Activated T-helper 9 cell treated with anti-CD3 and anti-CD28 coated beads, Interleukin-2, amount 50 U/mL, for 16 hours (primary cell): ENCODE results near the gene CADPS2.

ENCODE experiments used
- DNase-seq: peaks from one replicate; pipeline ENCODE4 v3.0.0-alpha.2; 2020; ENCODE audit warnings: low read depth

Gene CADPS2

DNA sequence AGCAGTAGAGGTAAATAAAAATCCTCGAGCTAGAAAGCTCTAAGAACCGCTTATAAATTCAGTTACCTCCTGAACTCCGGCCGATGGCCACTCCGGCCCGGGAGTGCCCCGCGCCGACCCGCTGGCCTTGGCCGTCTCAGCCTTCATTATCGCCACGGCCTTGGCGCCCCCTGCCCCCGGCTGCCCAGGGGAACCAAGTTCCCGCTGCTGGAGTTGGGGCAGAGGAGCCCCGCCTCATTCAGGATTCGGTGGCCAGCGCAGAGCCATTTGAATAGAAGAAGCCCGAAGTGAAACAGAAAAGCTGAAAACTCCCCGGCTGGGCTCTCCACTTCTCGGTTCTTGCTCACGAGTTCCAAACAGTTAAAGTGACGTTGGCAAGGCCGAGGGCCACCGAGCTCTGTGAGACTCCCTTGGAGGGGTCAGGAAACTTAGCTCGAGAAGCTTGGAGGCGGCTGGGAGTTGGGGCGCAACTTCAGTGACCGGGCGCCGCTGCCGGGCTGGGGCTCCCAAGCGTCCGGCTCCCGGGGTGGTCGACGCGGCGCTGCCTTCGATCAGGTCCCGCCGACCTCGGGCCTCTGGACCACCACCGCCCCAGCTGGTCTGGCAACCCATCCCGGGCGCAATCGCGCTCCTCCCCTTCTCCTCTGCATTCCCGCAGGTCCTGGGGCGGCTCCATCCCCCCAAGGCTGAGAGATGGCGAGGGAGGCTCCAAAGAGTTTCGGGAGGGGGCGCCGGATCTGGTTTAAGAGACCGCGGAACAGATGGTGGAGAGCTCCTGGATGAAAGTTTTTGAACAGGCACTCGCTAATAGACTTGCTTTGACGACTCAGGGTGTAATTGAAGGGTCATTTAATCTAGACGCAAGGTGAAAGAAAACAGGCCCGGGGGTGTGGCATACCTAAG, 575.9 kb downstream of the CADPS2 start:
- no peak for DNase-seq

DNA sequence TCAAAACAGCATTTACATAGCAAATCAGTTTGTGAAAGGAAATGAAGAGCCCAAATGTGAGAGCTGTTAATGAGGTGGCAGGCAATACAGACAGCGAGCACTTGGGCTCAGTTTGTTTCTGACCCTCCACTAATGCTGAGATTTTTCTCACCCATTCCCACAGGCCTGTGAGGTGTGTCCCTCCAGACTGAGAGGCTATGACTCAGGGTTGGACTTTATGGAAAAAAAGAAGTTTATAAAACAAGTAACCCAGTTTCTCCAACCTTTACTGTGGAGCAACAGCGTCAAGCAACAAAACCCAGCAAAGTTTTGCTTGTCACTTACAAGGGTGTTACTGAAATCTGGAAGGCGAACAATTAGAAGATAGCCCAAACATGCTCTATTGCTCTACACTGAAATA, 576.8 kb downstream of the CADPS2 start:
- no peak for DNase-seq

DNA sequence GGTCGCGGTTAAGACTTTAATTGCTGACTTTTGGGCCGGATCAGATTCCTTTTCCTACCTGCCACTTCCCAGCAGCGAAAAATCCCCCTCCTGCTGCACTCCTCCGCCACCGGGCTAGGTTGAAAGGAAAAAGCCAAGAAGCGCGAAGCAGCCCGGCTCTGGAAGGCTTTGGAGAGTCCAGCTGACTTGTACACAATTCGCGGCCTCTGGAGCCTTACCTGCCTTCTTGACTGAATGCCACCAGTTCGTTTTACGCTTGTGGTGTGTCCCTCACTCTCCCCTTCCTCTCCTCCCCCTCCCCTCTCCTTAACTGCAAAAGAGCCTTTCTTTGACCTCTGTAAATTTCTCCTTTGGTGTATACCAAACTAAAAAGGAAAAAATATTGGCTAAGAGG, 579.0 kb downstream of the CADPS2 start:
- no peak for DNase-seq

DNA sequence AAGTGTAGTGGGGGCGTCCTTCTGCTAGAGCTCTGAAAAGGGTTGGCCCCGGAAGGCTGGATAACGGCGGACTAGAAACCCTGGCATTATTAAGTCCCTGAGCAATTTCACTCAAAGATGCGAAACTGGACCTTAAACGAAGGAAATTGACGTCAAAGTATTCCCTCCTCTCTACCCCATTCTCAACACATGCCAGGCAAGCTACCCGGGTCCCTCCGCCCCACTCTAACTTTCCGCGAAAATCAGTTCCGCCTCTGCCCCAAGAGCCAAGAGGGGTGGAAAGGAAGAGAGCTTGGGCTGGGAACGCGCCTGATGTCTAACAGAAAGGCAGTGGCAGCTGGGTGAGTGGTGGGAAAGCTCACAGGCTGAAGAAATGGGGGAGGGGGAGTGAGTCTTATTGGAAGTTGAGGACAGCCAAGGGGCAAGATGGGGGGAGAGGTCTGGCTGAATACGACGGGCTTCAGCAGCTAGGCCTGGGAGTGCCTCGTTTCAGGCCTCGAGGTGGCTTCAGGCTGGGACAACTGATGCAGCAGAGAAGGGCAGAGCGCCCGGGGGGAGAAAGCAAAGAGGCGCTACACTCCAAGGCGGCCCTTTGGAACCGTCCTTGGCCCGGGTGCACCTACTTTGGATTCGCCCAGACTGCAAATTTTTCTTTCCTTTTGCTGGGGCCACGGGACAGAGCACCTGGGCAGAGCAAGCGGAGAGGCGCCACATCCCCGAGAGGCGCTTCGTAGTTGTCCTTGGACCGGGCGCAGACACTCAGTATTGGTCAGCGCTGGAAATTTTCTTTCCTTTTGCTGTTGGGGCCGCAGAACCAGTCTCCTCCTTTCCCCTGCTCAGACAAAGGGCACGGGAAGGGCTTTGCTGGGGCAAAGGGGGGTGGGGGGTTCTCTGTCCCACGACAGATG, 579.7 kb downstream of the CADPS2 start:
- DNase-seq = no peak

DNA sequence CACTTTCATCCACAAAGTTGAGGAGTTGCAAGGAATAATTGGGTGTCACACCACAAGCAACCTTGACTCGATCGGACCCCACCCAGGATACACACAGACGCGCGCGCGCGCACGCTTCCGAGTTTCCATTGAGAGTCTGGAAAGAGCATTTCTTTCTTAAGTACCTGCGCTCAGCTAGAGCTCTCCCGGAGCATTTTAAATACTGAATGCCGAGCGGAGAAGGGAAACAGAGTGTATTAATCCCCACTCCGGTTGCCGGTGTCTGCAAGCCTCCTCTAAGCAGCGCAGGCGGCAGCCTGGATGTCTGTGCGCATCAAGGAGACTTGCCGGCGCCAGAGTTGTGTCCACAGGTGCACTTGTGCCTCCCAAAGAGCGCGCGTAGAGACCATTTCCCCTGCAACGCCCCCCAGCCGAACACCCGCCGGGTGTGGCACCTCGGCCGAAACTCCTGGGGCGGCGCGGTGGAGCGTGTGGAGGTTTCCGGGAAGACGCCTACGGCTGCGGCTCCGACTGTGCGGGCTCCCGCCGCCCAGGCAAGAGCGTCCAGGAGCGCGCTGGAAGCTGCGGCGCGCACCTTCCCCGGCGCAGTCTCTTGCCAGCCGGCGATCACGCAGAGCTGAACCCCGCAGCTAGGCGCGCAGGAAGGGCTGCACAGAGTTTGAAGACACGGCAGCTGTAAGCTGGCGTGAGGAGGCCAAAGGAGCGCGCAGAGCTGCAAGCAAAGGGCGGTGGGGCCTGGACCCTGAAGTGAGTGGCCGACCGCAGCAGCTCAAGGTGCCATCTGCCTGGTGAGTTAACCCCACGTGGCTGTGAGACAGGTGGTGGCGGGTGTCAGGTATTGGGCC, 580.6 kb downstream of the CADPS2 start:
- DNase-seq = no peak

DNA sequence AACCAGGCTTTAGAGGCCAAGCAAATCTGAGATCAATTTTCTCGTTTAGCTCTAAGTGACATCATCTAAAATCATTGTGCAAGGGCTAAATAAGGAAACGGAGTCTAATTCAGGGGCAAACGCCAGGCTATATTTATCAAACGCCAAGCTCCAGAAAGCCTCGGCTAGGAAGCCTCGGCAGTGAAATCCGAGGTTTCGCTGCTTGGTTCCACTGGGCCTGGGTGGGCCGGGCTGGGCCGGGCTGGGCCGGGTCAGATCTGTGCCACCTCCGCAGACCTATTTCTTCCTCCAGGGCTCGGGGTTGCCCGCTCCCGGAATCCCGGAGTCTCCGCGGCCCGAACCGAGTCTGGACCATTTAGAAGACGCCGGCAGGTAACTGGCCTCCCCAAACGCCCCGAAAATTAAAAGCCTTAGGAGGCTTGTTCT, 581.3 kb downstream of the CADPS2 start:
- DNase-seq = no peak

DNA sequence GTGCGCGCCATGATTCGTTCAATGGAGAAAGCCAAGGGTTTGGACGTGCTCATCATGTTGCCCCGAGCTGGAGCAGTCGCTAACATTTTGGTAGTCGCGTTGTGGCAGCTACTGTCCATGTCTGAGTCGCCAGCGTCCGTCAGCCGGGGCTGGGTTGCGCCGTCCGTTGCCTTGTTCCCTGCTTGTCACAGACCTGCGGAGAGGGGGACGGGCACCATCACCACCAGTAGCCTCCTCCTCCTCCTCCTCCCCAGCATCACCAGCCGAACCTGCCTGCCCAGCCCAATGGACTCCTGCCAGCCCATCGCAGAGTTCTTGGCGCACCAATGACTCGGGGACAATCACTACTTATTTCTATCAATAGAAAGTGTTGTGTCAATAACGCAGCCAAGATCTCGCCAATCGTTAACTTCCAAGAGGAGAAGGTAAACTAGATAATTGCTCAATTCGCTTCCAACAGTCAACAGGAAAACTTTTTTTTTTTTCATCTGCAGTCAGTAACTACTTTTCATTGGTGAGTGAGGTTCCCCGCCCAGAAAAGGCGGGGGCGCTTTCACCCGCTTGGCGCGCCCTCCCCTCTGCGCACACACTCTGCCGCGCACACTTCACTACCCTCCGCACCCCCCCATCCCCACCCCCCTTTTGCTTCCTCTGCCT, 581.8 kb downstream of the CADPS2 start, which contains the start of gene FEZF1:
FEZF1 (minus strand) TSS at position 432 of the 657 bp plus-strand sequence; CDS start at position 119, 313 bp downstream.
- DNase-seq = no peak

DNA sequence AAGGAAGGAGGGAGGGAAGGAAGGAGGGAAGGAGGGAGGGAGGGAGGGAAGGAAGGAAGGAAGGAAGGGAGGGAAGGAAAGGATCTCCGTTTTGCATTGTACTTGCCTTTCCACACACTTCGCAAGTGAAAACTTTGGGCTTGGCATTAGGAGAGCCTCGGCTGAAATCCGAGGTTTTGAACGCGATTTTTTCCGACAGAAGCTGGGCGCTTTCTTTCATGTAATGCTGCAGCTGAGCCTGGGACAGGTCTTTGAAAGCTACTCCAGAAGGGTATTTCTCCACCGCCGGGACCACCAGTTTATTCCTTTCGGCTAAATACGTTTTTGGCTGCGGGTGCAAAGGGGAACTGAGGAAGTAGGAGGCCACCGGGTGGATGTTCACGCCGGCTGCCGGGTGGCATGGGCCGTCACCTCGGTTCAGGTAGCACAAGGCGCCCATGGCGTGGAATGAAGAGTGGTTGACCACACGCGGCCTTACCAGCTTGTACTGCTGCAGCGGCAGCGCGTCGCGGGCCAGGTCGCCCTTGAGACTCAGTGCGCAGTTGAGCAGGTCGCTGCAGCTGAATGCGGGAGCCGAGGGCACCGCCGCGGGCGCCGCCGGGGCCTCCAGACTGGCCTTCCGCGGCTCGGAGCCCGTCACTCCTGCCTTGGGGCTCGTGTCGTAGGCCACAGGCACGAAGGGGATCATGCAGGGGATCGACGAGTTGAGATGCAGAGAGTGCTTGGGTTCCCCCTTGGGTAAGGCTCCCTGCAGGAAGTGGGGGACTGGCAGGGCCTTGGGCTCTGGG, 582.5 kb downstream of the CADPS2 start:
- DNase-seq = no peak

DNA sequence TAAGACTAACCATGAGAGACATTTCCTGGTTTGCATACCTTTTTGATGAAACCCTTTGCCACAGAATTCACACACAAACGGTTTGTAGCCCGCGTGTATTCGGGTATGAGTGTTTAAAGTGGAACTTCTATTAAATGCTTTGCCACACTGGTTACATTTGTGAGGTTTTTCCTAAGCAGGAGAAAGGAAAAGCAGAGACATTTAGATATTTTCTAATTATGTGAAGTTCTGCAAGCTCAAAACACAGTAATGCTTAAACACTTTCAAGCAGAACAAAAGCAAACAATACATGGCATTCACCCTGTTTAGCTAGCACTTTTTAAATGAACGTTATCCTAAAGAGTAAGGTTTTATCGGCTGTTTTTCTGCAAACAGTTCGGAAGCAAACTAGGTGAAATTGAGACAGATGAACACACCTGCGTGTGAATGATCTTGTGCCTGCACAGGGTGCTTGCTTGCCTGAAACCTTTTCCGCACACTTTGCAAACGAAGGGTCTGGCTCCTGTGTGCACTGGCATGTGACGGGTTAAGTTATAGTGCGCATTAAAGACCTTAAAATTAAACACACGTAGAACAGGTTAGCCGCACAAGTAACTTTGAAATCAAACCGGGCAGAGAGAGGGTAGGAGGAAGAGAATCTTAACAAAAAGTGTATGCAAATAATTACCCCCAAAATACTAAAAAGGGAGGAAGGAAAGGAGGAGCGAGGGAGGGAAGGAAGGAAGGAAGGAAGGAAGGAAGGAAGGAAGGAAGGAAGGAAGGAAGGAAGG, 583.3 kb downstream of the CADPS2 start:
- DNase-seq = no peak

DNA sequence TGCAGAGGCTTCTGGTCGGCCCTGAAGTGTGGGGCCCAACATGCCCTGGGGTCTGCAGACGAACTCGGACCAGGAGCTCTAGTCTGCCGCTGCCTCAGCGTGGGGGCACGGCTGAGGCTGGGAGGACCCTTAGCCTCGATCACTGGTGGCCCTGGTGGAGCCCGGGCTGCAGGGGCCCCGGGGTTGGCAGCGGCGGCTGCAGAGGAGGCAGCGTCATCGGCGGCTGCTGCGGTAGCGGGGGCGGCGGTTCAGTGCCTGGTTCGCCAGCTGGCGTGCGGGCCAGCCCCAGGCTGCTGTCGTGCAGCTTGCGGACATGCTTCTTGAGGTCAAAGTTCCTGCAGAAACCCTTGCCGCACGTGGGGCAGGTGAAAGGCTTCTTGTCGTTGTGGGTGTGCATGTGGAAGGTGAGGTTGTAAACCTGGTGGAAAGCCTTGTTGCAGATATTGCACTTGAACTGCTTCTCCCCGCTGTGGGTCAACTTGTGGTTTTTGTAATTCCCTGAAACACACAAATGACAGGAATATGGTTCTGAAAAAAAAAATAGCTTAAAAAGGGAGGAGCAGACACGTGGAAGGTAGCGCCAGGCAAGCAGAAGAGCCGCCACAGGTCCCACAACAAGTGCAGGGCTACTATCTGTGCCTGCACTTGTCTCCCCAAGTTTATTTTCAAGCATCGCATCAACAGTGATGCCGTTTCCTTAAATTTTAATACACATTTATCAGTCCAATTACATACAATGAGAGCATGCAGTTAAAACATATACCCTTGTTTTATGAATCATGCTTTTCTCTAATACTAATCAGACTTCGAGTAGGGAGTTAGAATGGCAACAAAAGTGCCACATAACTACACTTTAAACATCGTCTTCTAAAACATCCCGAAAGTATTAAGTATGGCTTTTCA, 584.2 kb downstream of the CADPS2 start:
- no peak for DNase-seq

DNA sequence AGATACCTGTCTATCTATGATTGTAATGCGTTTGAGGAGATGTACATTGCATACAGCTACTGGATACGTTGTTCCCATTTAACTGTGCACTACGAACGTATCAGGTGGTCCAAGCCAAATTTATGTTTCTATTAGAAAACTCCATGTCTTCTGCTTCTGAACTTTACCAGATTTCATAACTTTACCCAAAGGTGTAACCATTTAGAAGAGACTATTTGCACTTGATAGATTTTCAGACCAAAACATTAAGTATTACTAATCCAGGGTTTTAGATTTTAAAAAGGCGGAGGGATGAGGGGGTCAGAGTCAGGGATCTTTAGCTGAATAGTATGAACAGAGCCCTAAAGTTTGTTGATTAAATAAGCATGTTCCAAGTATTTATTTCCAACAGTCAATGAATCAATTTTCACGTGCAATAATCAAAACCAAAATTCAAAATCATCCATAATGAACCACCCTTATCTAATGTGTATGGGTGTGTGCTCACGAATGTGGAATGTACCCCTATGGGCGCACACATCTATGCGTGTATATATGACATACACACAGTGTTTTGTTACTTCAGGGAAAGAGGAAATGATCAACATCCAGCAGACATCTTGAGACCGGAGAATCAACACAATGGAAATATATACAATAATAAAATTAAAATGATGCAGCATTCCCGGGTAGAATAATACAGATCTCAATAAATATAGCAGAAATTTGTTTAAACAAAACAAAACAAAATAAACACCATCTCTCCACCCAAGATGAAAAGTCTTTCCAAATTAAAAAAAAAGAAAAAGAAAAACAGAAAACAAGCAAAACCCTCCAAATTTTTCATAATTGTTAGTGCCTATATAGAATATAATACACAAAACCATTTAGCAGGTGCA, 585.1 kb downstream of the CADPS2 start:
- no peak for DNase-seq

DNA sequence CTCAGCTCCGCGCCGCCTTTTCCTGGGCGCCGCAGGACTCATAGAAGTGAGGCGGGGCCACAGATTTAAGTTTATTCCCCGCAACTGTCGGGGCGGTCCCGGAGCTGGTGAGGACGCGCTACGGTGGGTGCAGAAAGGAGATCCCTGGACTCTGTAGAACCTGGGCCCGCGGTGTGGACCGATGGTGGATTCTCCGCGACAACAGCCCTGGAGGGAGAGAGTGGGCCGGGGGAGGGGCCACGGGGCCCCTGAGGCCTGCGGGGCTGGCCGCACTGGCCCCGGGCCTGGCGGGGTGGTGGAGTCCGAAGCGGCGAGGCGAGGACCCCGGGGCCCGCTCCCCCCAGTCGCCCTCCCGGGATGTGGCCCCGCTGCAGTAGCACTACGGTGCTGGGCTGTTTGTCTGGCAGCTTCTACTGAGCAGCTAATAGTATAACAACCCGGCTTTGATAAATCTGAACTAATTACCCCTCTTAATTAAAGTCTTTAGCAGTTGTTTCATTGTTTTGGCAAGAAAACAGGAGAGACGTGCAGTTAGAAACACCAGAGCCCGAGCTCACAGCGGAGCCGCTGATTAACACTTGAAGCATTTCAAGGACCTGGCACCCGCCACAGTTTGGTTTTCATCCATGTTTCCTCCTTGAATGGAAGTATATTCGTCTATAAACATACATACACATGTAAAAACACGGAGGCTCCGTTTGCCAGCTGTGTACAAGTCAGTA, 585.9 kb downstream of the CADPS2 start:
- no peak for DNase-seq

DNA sequence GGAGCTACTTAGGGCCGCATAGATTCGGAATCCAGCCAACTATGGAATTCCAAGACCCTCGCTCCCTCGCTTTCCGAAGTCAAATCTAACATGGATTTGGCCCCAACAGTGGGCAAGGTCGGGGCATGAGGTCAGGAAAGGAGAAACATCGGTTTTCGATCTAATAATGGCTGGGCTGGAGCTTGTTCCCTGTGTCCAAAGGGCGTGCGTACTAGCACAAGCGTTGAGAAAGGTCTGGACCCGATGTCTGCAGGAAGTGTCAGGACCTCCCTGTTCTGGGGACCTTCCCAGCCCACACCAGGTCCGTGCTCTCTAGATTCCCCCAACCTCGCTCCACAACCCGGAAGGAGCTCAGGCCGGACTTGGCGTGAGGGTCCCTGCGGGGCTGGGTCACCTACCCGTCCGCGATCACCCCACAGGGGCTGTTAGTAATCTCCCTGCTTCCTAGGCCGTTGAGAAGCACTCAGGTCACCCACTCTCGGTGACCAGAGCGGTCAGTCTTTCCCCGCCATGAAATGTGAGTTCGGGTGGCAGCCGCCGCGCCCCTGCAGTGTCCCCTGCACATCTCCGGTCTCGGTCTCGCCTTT, 586.5 kb downstream of the CADPS2 start:
- DNase-seq = no peak

DNA sequence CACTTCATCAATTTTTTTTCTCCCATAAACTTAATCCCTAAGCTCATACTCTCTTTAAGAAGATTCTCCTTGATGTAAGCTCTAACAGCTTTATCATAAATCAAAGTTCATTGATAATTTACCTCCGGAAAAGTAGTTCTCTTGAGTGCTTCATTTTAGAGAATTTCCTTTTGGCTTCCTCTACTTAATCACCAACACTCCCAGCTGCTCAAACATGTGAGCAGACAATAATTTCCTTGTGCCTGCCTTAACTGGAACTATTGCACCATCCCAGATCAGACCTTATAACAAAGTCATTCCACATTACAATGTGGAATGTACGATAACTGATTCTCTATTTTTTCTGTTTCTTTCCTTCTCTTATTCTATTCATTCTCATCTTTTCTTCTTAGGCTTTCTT, 587.6 kb downstream of the CADPS2 start:
- DNase-seq = no peak

DNA sequence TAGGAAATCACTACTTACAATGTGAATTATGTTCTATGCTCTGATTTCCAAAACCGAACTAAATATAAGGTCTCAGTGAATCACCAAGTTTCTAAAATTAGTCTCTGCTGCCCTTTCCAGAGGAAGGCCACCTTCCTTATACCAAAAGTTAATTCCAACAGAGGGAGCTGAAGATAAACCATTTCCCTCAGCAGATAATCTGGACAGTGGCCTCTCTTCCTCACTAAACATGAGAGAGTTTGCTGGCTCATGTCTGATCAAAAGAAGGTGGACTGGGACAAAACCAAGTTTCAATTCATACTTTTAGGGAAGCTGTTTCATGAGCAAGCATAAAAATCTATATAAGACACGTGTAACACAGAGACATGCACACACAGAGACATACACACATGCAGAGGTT, 588.1 kb downstream of the CADPS2 start:
- DNase-seq = no peak

DNA sequence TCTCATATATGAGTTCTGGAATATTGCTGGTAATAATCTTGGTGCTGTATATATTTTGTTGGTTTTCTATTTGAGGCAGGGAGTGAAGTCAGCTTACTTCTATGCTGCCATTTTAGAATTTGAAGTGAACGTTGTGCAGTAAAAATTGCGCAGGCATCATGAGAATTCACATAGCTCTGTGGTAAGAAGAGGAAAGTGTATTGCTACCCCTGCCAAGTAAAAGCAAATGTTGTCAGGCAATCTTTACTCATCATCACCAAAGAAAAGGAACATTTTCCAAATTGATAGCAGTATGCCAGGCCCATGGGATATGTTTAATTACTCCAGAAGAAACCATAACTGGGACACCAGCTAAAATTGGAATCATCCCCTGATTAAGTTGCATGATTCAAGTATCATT, 595.1 kb downstream of the CADPS2 start:
- no peak for DNase-seq

DNA sequence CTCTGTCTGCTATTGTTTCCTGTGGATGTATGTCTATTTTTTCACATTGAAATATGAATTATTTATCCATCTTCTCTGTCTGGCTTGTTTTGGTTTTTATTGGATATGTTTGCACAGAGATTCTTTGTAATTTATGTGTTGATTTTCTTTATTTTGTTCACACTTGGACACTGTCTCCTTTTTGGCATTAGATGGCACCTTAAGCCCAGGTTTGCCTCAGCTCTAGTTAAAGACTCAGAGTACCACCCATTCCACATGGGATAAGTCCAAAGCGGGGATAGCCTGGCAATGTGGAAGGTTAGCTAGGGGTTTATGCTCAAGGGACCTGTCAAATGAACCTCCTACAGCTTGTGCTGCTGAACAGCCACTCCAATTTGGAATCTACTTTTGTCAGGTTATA, 595.8 kb downstream of the CADPS2 start:
- DNase-seq = no peak
